ENCODE results near the gene MTERF4. TPM values are rescaled to one million over a fixed set of nuclear protein-coding genes. Genes with fewer than 3 reads are reported as not detected.
A peak's percentile ranks its signal among the peaks of the same experiment; 100 is the strongest.

MTERF4 gene
- total and polyA plus RNA-seq, 10 of the 15 experiments (the other 5 are each of a cell fraction or from before 2014, with no cell fraction given): 36.7 to 69.1 (median 45.5) TPM

DNA sequence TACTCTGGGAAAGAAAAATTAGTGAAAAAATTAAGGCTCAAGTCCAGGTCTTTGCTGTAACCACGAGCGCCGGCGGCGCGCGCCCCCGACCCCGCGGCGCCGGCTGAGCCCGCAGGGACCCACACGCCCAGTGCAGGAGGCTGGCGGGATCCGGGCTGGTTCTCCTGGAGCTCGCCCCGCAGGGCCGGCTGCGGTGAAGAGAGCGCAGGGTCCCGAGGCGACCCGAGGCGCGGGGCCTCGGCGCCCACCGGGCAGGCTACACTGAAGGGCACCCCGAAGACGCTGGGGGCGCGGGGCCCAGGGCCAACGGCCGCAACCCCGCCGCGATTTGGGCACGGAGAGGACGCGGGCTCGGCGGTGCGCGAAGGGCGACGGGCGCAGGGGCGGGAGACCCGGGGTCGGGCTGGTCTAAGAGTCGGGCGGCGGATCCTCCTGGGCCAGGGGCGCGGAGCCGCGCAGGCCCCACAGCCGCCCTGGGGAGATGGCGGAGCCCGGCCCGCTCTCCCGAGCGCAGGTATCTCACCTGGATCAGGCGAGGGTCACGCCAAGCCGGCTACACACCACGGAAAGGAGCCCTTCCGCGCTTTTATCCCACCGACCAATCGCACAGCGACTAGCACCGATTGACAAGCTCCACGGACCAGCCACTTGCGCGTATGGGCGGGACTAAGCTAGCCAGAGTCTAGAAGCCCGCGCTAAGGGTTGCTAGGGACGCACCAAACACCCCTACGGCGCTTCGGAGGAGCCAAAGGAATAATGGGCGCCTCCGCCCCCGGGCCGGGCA lies 47.0 kb upstream of the MTERF4 start, which contains the start of gene PASK (continued):
- TF ChIP-seq RAD51 (IDR thresholded peaks at IDR 0.05) (no peak), HCFC1 (IDR thresholded peaks at IDR 0.05; ENCODE audit: low read length) (peak; percentile 49; the same call in 1 of the 2 replicates), CHD2 (IDR thresholded peaks at IDR 0.05; ENCODE audit: borderline replicate concordance, low read depth, low read length) (peak; percentile 89), EZH2 (IDR thresholded peaks at IDR 0.05; ENCODE audit: borderline replicate concordance, control insufficient read depth, low read depth, low read length) (no peak), SREBF1 (IDR thresholded peaks at IDR 0.05; ENCODE audit: low read length) (no peak), POLR2AphosphoS5 (IDR thresholded peaks at IDR 0.05; ENCODE audit: low read length) (no peak), TCF7 (IDR thresholded peaks at IDR 0.05; ENCODE audit: borderline replicate concordance) (no peak), TBL1XR1 (IDR thresholded peaks at IDR 0.05; ENCODE audit: low read depth, low read length) (no peak), CBX3 (IDR thresholded peaks at IDR 0.05; ENCODE audit: borderline replicate concordance, low read depth) (no peak), FOS (IDR thresholded peaks at IDR 0.05; ENCODE audit: borderline replicate concordance, extremely low read depth, insufficient read length) (peak; percentile 55), BACH1 (IDR thresholded peaks at IDR 0.05; ENCODE audit: borderline replicate concordance) (no peak), BRCA1 (IDR thresholded peaks at IDR 0.05; ENCODE audit: low read depth, low read length) (no peak), IKZF1 (conservative IDR thresholded peaks at IDR 0.05) (no peak; the same call in 1 of the 2 replicates), SUPT20H (IDR thresholded peaks at IDR 0.05; ENCODE audit: borderline replicate concordance, control insufficient read depth, low read depth, low read length) (no peak)
- TF ChIP-seq, protein P1, sequence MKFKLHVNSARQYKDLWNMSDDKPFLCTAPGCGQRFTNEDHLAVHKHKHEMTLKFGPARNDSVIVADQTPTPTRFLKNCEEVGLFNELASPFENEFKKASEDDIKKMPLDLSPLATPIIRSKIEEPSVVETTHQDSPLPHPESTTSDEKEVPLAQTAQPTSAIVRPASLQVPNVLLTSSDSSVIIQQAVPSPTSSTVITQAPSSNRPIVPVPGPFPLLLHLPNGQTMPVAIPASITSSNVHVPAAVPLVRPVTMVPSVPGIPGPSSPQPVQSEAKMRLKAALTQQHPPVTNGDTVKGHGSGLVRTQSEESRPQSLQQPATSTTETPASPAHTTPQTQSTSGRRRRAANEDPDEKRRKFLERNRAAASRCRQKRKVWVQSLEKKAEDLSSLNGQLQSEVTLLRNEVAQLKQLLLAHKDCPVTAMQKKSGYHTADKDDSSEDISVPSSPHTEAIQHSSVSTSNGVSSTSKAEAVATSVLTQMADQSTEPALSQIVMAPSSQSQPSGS (IDR thresholded peaks at IDR 0.05; ENCODE audit: low read length): no peak
- TF ChIP-seq, protein P2, sequence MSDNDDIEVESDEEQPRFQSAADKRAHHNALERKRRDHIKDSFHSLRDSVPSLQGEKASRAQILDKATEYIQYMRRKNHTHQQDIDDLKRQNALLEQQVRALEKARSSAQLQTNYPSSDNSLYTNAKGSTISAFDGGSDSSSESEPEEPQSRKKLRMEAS (IDR thresholded peaks at IDR 0.05; ENCODE audit: low read depth, low read length): peak; percentile 14; the same call in 1 of the 2 replicates
- TF ChIP-seq, protein P3, sequence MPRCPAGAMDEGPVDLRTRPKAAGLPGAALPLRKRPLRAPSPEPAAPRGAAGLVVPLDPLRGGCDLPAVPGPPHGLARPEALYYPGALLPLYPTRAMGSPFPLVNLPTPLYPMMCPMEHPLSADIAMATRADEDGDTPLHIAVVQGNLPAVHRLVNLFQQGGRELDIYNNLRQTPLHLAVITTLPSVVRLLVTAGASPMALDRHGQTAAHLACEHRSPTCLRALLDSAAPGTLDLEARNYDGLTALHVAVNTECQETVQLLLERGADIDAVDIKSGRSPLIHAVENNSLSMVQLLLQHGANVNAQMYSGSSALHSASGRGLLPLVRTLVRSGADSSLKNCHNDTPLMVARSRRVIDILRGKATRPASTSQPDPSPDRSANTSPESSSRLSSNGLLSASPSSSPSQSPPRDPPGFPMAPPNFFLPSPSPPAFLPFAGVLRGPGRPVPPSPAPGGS (IDR thresholded peaks at IDR 0.05; ENCODE audit: borderline replicate concordance, insufficient read depth, low read depth, low read length, poor library complexity, severe bottlenecking): no peak
- TF ChIP-seq, protein P4, sequence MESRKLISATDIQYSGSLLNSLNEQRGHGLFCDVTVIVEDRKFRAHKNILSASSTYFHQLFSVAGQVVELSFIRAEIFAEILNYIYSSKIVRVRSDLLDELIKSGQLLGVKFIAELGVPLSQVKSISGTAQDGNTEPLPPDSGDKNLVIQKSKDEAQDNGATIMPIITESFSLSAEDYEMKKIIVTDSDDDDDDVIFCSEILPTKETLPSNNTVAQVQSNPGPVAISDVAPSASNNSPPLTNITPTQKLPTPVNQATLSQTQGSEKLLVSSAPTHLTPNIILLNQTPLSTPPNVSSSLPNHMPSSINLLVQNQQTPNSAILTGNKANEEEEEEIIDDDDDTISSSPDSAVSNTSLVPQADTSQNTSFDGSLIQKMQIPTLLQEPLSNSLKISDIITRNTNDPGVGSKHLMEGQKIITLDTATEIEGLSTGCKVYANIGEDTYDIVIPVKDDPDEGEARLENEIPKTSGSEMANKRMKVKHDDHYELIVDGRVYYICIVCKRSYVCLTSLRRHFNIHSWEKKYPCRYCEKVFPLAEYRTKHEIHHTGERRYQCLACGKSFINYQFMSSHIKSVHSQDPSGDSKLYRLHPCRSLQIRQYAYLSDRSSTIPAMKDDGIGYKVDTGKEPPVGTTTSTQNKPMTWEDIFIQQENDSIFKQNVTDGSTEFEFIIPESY (IDR thresholded peaks at IDR 0.05): no peak
- TF ChIP-seq, protein P5, sequence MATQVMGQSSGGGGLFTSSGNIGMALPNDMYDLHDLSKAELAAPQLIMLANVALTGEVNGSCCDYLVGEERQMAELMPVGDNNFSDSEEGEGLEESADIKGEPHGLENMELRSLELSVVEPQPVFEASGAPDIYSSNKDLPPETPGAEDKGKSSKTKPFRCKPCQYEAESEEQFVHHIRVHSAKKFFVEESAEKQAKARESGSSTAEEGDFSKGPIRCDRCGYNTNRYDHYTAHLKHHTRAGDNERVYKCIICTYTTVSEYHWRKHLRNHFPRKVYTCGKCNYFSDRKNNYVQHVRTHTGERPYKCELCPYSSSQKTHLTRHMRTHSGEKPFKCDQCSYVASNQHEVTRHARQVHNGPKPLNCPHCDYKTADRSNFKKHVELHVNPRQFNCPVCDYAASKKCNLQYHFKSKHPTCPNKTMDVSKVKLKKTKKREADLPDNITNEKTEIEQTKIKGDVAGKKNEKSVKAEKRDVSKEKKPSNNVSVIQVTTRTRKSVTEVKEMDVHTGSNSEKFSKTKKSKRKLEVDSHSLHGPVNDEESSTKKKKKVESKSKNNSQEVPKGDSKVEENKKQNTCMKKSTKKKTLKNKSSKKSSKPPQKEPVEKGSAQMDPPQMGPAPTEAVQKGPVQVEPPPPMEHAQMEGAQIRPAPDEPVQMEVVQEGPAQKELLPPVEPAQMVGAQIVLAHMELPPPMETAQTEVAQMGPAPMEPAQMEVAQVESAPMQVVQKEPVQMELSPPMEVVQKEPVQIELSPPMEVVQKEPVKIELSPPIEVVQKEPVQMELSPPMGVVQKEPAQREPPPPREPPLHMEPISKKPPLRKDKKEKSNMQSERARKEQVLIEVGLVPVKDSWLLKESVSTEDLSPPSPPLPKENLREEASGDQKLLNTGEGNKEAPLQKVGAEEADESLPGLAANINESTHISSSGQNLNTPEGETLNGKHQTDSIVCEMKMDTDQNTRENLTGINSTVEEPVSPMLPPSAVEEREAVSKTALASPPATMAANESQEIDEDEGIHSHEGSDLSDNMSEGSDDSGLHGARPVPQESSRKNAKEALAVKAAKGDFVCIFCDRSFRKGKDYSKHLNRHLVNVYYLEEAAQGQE (IDR thresholded peaks at IDR 0.05; ENCODE audit: low read depth, low read length): no peak
- TF ChIP-seq, protein P6, sequence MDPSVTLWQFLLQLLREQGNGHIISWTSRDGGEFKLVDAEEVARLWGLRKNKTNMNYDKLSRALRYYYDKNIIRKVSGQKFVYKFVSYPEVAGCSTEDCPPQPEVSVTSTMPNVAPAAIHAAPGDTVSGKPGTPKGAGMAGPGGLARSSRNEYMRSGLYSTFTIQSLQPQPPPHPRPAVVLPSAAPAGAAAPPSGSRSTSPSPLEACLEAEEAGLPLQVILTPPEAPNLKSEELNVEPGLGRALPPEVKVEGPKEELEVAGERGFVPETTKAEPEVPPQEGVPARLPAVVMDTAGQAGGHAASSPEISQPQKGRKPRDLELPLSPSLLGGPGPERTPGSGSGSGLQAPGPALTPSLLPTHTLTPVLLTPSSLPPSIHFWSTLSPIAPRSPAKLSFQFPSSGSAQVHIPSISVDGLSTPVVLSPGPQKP (IDR thresholded peaks at IDR 0.05; ENCODE audit: low read depth, low read length): no peak
